ENCODE measurements around the gene BRINP1. TPM values are rescaled to one million over a fixed set of nuclear protein-coding genes. Genes with fewer than 3 reads are reported as not detected.

The BRINP1 gene
- polyA plus RNA-seq, 3 donors: 4.8 to 7.2 (median 5.8) TPM

DNA sequence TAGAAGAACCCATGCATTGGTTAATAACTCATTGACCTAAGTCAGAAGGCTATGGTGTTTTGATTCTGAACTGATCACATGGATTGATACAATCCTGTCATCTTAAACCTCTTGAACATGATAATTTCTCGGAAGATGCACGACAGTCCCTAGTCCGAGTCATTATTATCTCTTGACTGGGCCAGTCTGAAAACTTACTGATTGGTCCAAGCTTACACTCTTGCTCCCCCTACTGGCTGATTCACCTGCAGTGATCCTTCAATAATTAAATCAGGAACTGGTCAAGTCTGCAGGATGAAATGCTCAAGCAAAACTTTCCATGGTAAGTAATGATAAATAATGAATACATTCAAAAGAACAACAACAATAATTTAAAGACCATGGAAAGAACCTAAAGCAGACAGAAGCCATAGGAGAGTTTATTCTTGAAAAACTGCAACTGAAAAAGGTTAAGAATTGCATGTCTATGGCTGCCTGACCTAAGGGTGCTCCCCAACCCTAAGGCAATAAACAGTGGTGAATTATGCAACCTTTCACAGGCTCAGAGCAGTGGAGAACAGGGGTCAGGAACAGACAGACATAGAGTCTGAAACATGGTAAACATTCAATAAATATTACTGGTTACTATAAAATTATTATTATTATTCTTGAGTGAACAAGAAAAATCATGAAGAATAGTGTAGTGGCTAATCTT lies 79.3 kb downstream of the BRINP1 start:
- DNase-seq (ENCODE audit: extremely low read depth in 1 of 11, low read depth in 9 of 11, low spot score in 4 of 11): peak in 8 of 11 donors; percentile 32 to 63 (median 48)

DNA sequence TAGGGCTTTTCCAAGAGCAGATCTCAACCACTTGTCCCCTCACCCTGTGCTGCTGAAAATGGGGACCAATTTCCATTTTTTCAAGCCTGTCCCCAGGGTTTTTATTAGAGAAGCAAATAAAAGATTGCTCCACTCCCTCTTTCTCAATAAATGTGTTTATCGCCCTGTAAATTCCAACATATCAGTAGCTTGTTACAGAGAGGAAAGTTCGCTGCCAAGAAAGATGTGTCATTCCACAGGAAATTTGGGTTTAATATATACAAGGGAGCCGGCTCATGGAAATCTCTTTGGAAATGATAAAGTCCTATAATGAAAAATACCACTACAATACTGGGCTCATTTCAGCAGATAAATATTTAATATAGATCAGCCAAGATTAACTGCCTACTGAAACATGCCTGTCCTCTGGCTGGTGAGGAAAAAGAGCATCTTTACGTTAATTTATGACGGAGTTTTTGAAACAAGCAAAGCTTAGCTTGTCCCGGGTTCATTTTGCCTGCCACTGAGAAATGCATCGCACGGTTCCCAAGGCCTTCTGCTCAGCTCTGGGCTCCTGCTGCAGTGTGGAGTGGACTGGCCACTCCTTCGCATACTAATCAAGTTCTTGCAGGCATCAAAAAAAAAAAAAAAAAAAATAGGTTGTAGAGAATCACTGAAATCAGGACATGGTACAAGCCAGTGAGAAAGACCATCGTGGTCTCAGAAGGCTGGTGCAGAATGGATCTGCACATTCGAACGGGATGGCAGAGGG lies 84.5 kb downstream of the BRINP1 start:
- DNase-seq (ENCODE audit: extremely low read depth in 1 of 11, low read depth in 9 of 11, low spot score in 4 of 11): no peak

DNA sequence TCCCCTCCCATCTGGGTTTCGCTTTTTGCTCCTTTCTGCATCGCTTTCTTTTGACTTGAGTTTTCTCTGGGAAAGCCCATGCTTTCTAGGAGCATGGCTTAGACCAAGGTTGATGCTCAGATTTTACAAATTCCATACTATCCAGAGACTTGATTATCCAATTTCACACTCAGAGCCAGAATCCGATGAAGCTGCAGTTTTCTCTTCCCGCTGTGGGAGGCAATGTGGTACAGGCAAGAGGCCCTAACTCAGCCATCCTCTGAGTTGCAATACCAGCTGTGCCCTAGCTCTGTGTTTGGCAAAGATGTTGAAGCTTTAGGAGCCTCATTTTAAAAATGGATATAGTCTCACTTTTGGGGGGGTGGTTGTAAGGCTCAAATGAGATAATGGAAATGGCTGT lies 85.1 kb downstream of the BRINP1 start:
- DNase-seq (ENCODE audit: extremely low read depth in 1 of 11, low read depth in 9 of 11, low spot score in 4 of 11): peak in 3 of 11 donors; percentile 29 to 52 (median 33)

DNA sequence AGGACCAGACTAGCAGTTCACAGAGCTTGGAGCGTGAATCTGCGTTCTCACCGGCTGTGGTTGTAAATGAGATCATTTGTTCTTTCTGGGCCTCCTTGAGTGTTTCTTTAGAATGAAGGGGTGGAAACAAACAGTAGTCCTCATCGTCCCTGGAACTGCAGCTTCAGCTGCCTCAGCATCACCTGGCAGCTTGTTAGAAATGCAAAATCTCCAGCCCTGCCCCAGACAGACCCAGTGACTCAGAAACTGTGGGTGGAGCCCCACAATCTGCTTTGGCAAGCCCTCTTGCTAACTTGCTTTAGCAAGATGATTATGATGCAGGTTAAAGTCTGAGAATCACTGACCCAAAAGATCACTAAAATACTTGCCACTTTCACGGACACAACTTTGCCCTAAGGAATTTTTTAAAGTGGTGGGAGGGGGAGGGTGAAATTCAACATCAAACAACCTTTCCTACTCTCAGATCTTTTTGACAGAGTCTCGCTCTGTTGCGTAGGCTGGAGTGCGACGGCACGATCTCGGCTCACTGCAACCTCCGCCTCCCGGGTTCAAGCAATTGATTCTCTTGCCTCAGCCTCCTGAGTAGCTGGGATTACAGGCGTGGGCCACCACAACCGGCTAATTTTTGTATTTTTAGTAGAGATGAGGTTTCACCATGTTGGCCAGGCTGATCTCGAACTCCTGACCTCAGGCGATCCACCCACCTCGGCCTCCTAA lies 86.0 kb downstream of the BRINP1 start:
- DNase-seq (ENCODE audit: extremely low read depth in 1 of 11, low read depth in 9 of 11, low spot score in 4 of 11): peak in 1 of 11 donors; percentile 28

DNA sequence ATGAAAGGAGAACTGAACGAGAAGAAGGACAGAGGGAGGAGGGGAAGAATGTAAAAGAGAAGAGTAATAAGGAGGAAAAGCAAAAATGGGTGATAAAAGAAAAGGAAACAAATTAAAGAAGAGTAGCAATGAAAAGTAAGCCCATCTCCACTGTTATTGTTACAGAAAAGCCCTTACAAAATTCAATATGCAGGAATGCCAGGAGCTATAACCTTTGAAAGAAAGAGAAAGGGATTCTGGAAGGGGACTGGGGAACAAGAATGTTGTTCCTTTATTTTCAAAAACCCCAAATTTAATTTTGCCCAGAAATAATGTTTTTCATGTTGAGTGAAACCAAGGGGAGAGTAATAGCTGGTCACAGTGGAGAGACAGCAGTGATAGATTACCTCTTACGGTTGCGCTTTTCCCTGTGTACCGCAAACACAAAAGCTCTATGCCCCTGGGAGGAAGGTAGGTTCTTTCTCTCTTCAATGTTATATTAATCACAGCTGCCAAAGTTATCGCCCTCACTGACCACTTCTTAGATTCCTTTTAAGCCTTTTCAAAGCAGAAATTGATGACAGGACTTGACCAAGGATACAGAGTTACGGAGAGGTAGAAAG lies 86.7 kb downstream of the BRINP1 start:
- DNase-seq (ENCODE audit: extremely low read depth in 1 of 11, low read depth in 9 of 11, low spot score in 4 of 11): no peak

DNA sequence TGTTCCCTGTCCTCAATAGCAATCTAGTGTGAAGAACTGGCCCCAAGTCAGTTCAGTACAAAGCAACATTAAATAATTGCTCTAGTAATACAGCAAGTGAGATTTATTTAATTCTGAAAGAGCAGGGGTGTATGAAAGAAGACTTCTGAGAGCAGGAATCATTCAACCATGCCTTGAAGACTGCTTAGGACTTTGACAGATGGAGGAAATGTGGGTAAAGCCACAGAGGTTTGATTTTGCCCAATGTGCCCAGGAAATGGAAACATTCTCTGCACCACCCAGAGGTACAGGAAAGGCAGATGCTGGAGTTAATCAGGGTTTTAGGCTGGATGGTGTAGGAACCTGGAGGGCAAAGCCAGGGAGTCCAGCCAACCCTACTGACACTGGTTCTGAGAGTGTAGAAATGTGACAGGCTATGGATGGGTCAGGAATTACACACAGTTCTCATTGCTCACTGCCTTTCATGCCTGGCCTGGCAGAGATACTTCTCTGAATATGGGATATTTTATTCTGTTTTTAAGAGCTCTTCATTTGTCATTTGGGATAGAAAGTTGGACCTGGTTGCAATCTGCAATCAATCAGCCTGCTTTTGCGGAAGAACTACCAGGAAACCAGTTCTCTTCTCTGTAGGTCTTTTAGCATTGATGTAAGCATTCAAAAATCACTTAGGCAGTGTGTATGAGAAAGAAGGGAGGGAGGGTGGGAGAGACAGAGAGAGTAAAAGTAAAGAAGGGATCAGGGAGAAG lies 88.3 kb downstream of the BRINP1 start:
- no peak for DNase-seq (ENCODE audit: extremely low read depth in 1 of 11, low read depth in 9 of 11, low spot score in 4 of 11)

DNA sequence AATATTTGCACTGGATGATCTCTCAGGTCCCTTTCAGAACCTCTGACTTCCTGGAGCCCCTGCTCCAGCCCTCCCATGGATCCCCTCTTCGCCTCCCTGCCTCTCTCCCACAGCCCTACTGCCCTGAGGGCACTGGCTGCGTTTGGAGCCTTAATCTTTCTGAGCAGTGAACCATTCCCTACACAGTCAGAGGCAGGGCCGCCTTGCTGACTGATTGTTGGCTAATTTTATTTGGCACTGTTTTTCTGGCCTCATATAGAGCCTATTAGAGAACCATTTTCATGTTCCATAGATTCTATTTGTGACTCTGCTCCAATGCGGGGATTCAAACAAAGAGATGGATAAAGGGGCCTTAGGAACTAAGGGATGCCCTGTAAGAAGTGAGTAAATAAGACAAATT lies 91.1 kb downstream of the BRINP1 start:
- DNase-seq (ENCODE audit: extremely low read depth in 1 of 11, low read depth in 9 of 11, low spot score in 4 of 11): peak in 3 of 11 donors; percentile 28 to 43 (median 39)

DNA sequence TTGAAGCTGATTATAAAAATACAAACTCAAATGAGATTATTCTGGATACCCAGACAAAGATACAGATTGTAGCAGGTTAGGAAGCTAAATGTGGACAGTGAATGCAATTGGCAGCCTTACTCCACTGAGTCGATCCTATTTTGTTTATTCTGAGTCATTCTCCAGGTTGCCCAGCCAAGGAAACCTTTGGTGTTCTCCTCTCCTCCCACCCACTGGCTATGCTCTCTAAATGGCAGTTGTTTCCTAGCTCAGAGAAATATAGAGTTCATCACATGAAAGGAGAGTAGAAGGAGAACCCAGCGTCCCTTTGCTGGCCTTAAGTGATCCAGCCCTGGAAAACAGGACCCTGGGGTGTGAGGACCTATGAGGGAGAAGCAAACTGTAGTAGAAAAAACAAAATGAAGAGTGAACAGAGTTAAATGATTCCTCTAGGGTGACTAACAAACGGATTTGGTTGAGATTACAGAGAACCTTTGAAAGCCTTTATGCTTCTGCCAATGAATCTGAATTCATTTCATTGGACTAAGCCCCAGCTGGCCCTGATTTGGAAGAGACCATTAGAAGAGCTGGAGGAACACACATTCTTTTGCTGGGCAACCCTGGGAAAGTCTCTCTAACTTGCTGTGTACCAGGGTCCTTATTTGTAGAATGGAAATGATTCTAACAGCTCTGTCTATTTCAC lies 95.1 kb downstream of the BRINP1 start:
- DNase-seq (ENCODE audit: extremely low read depth in 1 of 11, low read depth in 9 of 11, low spot score in 4 of 11): no peak

DNA sequence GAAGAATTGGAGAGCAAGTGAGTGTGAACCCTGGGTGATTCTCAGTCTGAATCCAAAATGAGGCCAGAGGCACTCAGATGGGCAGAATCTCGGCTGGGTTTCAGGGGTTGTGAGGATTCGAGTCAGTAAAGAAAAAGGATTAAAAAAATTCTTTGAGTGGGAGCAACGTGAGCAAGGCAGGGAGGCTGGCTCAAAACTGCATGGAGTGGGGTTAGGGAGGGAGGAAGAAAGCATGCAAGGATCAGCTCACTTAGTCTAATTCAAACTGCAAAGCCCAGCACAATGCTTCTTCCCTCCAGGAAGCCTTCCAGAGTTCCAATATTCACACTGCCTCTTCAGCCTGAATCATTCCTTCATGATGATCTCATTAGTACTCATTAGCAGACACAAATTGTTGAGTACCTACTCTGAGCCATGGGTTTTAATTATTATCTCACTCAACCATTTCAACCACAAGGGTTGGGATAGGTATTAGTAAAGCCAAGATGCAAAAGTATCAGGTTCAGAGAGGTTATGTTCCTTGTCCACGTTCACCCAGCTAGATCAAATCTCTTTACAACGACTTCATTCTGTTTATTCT lies 95.8 kb downstream of the BRINP1 start:
- DNase-seq (ENCODE audit: extremely low read depth in 1 of 11, low read depth in 9 of 11, low spot score in 4 of 11): no peak

DNA sequence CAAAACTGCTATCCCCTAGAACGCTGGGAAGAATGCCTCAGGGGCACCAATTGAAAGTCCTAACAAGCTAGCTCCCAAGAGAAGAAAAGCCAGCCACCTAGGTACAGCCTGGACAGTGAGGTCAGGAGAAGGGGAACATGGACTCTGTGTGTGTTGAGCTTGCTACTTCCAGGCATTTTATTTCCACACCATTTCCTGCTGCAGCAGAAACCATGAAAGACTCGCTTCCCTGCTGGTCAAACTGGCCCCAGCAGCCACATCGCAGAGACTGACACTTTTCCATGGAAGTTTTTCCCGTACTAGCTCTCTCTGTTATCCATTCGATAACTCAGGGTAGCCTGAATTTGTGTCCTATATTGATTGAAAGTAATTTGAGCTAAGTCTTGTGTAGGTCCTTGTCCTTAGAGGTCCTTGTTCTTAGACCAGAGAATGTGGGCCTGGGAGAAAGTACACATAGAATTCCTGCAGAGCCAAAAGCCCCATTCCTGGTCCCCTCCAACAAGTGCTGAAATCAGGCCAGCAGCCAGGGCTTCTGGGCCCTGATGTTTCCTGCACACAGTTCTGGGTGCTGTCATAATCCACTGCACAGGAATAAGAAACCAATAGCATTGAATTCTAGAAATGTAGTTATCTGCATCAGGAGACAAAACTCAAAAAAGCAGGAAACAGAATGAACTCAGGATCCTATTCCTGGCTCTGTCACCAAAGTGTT lies 96.6 kb downstream of the BRINP1 start:
- no peak for DNase-seq (ENCODE audit: extremely low read depth in 1 of 11, low read depth in 9 of 11, low spot score in 4 of 11)

DNA sequence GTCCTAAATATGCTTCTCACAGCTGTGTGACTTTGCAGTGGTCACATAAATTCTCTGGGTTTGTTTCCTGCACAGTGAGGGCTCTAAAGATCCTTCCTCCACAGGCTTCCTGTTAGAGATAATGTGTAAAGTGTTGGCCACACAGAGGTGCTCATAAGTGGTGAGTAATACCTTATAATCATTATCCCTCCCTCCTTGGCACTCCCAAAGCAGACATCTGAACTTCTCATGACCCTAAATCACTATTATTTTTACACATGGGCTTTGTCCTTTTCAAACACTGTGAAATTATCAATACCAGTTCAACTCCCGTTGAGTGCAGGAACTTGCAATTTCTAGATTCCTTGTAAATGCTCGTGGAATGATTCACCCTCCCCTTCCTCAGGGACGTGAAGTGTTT lies 100.2 kb downstream of the BRINP1 start:
- DNase-seq (ENCODE audit: extremely low read depth in 1 of 11, low read depth in 9 of 11, low spot score in 4 of 11): no peak

DNA sequence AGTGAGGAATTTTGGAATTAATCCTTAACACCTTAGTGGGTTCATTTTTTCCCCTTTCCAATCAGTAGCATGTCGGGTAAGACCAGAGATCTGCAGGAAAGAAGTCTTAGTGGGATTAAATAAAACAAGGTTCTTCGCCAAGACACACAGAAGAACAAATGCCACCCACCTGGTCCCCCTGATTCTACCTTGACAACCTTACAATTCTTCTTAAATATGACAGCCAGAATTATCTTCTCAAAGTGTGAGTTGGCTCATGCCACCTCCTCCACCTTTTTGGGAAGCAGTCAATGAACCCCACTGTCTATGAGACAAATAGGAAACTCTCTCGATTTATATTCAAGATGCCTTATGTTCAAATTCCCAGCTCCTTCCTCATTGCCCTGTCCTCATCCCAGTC lies 105.1 kb downstream of the BRINP1 start:
- no peak for DNase-seq (ENCODE audit: extremely low read depth in 1 of 11, low read depth in 9 of 11, low spot score in 4 of 11)

DNA sequence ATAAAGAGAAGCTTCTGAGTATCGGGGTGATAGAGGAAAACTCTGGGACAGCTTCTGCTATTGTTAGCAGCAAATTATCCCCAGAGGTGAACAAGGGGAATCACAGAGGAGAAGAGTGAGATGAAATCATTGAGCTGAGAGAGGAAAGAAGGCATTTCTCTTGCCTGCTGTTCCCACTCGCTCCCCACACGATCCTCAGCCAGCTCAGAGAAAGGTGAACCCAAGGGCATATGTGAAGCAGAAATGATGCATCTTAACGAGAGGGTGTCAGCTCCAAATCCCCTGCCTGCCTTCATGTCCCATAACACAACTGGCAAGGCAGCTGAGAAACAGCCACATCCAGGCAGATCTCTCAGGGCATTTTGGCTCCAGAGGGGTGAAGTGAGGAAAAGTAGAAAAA lies 111.6 kb downstream of the BRINP1 start:
- no peak for DNase-seq (ENCODE audit: extremely low read depth in 1 of 11, low read depth in 9 of 11, low spot score in 4 of 11)

DNA sequence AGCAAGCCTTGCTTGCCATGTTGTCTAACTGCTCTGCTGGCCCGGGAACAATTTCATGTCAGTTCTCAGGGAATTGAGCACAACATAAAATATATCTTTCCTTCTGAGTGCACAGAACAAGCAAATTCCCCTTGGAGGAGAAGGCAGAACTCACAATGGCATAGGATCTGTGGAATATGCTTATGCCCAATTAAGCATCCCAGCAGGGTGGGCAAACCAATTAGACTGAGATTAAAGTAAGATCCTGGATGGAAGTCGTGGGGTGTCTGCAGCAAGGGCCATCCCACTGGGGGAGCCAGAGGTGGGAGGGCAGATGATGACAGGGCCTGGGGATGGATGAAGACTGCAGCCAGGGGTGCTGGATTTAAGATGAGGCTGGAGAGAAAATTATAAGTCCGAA lies 114.1 kb downstream of the BRINP1 start:
- DNase-seq (ENCODE audit: extremely low read depth in 1 of 11, low read depth in 9 of 11, low spot score in 4 of 11): no peak

DNA sequence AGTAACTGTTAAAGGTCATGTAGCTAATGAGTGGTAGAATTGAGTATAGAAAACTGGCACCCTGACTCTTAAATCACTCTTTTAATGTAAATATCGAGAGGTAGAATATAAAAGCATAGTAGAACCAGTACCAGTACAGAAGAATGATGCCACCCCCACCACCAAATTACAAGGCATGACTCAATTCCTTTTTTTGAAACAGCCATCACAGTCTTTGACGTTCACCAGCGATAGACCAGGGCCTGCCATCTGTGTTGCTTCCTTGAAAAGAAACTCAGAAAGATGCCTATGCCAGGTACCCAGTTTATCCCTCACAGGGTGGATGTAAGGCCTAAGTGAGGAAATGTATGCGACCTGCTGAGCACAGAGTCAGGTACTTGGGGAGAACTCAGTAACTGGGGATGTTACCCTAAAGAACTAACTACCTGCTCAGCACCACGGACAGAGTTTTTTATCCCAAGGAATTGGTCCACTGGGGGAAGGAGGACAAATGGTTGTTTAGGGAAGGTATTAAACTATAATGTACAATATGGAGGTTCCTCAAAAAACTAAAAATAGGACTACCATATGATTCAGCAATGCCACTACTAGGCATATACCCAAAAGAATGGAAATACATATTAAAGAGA lies 116.5 kb downstream of the BRINP1 start:
- DNase-seq (ENCODE audit: extremely low read depth in 1 of 11, low read depth in 9 of 11, low spot score in 4 of 11): peak in 1 of 11 donors; percentile 3

DNA sequence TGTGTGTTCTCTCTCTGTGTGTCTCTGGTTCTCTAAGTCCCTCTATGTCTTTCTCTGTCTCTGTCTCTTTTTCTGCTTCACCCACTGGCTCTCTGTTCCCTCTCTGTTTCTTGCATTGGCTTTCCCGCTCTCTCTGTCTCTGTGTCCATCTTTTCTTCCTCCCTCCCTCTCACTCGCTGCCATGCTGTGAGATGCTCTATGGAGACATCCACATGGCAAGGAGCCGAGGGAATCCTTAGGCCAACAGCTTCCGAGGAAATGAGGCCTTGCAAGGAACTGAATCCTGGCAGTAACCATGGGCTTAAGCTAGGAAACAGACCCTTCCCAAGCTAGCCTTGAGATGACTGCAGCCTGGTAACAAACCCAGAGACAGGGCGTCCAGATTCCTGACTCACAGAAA lies 117.3 kb downstream of the BRINP1 start:
- DNase-seq (ENCODE audit: extremely low read depth in 1 of 11, low read depth in 9 of 11, low spot score in 4 of 11): no peak

DNA sequence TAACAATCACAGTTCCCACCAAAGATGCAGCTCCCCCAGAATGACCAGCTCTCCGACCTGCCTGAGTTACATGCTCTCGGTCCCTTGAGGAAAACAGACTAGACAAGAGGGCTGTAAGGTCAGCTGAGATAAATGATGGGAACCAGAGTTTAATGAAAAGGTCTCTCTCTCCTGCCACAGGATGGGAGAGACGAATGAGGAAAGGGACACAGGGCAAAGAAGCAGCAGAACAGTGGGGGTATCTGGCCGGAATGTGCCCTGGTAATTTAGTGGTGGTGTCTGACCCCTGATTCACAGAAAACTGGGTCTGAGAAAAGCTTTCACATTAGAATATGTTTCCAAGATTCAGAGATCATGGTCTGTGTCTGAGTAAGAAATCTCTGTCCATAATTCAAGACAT lies 118.5 kb downstream of the BRINP1 start:
- DNase-seq (ENCODE audit: extremely low read depth in 1 of 11, low read depth in 9 of 11, low spot score in 4 of 11): no peak
